HFFc6 (cell line): ENCODE measurements around the gene RNF8. TPM values are rescaled to one million over a fixed set of nuclear protein-coding genes. Genes with fewer than 3 reads are reported as not detected.

ENCODE experiments used
- DNase-seq: peaks from one replicate; pipeline ENCODE4 v3.0.0-alpha.2; 2018
- H3K27ac Mint-ChIP-seq: 2 replicates; pipeline ENCODE4 v1.8.0; 2020; ENCODE audit warnings: mild to moderate bottlenecking, mixed read lengths
- H3K27me3 Mint-ChIP-seq: 2 replicates; pipeline ENCODE4 v1.8.0; 2021; ENCODE audit warnings: mild to moderate bottlenecking, moderate library complexity, mixed read lengths; ENCODE audit not compliant: insufficient read depth
- H3K36me3 Mint-ChIP-seq: 2 replicates; pipeline ENCODE4 v1.8.0; 2021; ENCODE audit warnings: low read depth, mixed read lengths
- H3K4me1 Mint-ChIP-seq: 2 replicates; pipeline ENCODE4 v1.8.0; 2020; ENCODE audit warnings: low read depth, mixed read lengths
- H3K4me3 Mint-ChIP-seq: 2 replicates; pipeline ENCODE4 v1.8.0; 2020; ENCODE audit warnings: mild to moderate bottlenecking, moderate library complexity, mixed read lengths
- H3K9me3 Mint-ChIP-seq: 2 replicates; pipeline ENCODE4 v1.8.0; 2020; ENCODE audit warnings: mild to moderate bottlenecking, mixed read lengths
- CTCF ChIP-seq: fragments of 200-600 bp; sonication (generic); IDR thresholded peaks from 2 replicates; pipeline ENCODE4 v1.5.0; 2021; ENCODE audit warnings: antibody characterized with exemption, mild to moderate bottlenecking
- total RNA-seq, 6 experiments: library from RNA; stranded (reverse); fragmentation: NEBNext Ultra II Directional; extraction: Animal tissue kit (Norgen Biotek cat#: 25700); gene quantifications; 2 replicates in 1 of 6; 3 replicates in 5 of 6; pipeline ENCODE4 v1.2.3, GENCODE V29; 2021

RNF8 gene
- total RNA-seq, 6 experiments from 2014 or later: 14.1 to 18.5 (median 17.5) TPM

- TF ChIP-seq CTCF: no peak
- H3K27me3 Mint-ChIP-seq: no peaks in the 10 kb centered on the region
- no peaks in the 10 kb centered on the region for H3K4me1 Mint-ChIP-seq
- H3K4me3 Mint-ChIP-seq: no peak overlapping the region
- no peak overlapping the region for H3K27ac Mint-ChIP-seq
- H3K9me3 Mint-ChIP-seq: no peaks in the 10 kb centered on the region
- DNase-seq: no peak
- H3K36me3 Mint-ChIP-seq: 0 out of 2 replicates have a peak, but pooled peaks cover 6% of the 10 kb centered on the region
Observed at GRCh38 chr6:37388578-37388977, 34.8 kb downstream of the RNF8 start.

DNA sequence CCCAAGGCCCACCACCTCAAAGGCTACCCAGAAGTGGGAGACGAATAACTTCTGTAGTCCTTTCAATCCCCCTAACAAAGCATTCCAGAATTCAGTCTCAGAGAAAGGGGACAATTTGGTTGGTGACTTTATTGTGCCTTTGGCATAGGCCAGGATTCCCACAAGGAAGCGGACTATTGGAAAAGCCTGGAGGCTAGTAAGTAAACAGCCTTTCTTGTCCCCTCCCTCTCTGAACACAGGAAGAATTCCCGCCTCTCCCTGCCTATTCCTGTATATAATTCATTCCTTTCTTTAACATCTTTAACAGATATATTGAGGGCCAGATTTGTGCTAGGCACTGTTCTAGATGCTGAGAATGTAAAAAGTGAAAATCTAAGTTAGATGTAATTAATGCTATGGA is 36.1 kb downstream of the RNF8 start:
- H3K9me3 Mint-ChIP-seq: no peaks in the 10 kb centered on the region
- no peak for TF ChIP-seq CTCF
- no peak for DNase-seq
- no peaks in the 10 kb centered on the region for H3K4me1 Mint-ChIP-seq
- 0 out of 2 replicates have a peak, but pooled peaks cover 6% of the 10 kb centered on the region for H3K36me3 Mint-ChIP-seq
- H3K27me3 Mint-ChIP-seq: no peaks in the 10 kb centered on the region
- no peak overlapping the region for H3K27ac Mint-ChIP-seq
- no peak overlapping the region for H3K4me3 Mint-ChIP-seq

GRCh38 chr6:37391120-37391519 is 37.3 kb downstream of the RNF8 start:
- H3K4me1 Mint-ChIP-seq: no peaks in the 10 kb centered on the region
- H3K4me3 Mint-ChIP-seq: no peak overlapping the region
- no peak for TF ChIP-seq CTCF
- H3K36me3 Mint-ChIP-seq: 0 out of 2 replicates have a peak, but pooled peaks cover 6% of the 10 kb centered on the region
- no peak overlapping the region for H3K27ac Mint-ChIP-seq
- H3K27me3 Mint-ChIP-seq: no peaks in the 10 kb centered on the region
- no peak for DNase-seq
- H3K9me3 Mint-ChIP-seq: no peaks in the 10 kb centered on the region

DNA sequence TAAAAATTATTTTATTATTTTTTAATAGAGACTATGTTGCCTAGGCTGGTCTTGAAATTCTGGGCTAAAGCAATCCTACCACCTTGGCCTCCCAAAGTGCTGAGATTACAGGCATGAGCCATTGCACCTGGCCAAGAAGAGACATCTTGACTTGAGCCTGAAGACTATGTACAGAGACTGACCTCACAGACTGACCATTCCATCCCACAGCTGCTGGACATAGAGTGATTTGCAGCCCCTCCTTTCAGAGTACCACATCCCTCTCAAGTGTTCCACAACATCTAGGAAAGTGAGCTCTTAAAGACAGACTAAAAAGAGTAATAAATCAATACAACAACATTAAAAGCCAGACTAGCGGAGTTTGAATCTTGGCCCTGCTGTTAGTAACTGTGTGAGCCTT is 39.0 kb downstream of the RNF8 start:
- DNase-seq: no peak
- H3K36me3 Mint-ChIP-seq: 0 out of 2 replicates have a peak, but pooled peaks cover 6% of the 10 kb centered on the region
- H3K27me3 Mint-ChIP-seq: peaks cover under 1% of the 10 kb centered on the region; the same call in 1 of the 2 replicates
- no peak overlapping the region for H3K4me3 Mint-ChIP-seq
- H3K27ac Mint-ChIP-seq: no peak overlapping the region
- no peak for TF ChIP-seq CTCF
- no peaks in the 10 kb centered on the region for H3K9me3 Mint-ChIP-seq
- no peaks in the 10 kb centered on the region for H3K4me1 Mint-ChIP-seq

- DNase-seq: no peak
- Mint-ChIP-seq H3K9me3 (no peaks in the 10 kb centered on the region), H3K4me3 (no peak overlapping the region), H3K27me3 (peaks cover 6% of the 10 kb centered on the region; the same call in 1 of the 2 replicates), H3K27ac (no peak overlapping the region), H3K4me1 (no peaks in the 10 kb centered on the region), H3K36me3 (0 out of 2 replicates have a peak, but pooled peaks cover 6% of the 10 kb centered on the region)
- no peak for TF ChIP-seq CTCF
Observed at GRCh38 chr6:37393381-37393929, 39.7 kb downstream of the RNF8 start.
